Erythroblast (primary cell): ENCODE results near the gene ALPL.

ENCODE experiments used
- GATA1 ChIP-seq: IDR thresholded peaks from 2 replicates; pipeline ENCODE4 v1.6.1; 2011; ENCODE audit warnings: low read depth, mild to moderate bottlenecking, control low read depth, low read length, moderate library complexity
- POLR2A ChIP-seq: IDR thresholded peaks from 2 replicates; pipeline ENCODE4 v1.6.1; 2011; ENCODE audit warnings: mild to moderate bottlenecking, low read length

DNA sequence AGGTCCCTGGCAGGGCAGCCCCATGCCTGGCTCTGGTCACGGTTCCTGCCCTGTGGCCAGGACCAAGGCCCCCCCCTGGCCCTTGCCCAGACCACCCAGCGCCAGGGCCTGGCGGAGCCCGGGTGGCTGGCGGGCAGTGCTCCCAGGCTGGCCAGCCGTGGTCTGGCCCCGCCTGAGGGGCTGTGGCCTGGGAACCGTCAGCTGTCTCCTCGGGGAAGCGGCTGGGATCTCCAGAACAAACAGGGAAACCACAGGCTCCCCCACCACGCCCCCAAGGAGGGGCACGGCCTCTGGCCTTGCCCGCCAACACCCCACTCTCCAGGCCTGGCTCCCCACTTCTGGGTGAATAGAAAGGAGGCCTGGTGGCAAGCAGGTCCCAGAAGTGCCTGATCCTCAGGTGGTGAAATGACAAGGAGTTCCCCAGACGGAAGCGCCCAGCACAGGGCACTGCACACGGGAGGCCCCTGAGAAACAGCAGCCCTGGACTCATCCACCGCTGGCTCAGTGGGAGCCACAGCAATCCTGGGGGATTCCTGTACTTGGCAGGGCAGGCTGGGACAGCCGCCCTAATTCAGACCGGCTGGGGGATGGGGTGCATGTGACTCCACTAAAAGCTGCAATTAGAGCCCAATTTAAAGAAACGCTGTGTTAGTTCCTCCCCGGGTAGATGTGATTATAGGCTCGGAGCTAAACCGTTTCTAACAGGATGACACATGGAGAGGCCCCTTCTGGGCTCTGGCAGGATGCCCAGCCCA is 81.1 kb downstream of the ALPL start:
- no peak for TF ChIP-seq POLR2A
- no peak for TF ChIP-seq GATA1
